Stimulated activated CD8-positive, alpha-beta memory T cell treated with anti-CD3 and anti-CD28 coated beads, Interleukin-2, amount 100 ng/mL, for 48 hours (primary cell): ENCODE data around the gene MICAL3.
"Not testable (repeated sequence)": the region's sequence is repeated elsewhere in the genome, so short reads cannot be mapped to it uniquely, and the experiment has no call there.

Experiments used
- DNase-seq, 2 donors: peaks; one replicate each; pipeline ENCODE4 v3.0.0-alpha.2; 2020; ENCODE audit warnings: low read depth in 2 of 2

The MICAL3 gene

GRCh38 chr22:18001040-18001893 lies 23.1 kb downstream of the MICAL3 start:
- peak; percentile 64 to 68 for DNase-seq

- DNase-seq, result no peak
These were observed 23.8 kb downstream of the MICAL3 start for GRCh38 chr22:18000441-18001039.

GRCh38 chr22:17999851-18000250 lies 24.5 kb downstream of the MICAL3 start:
- DNase-seq, result no peak

- no peak for DNase-seq
These were observed 25.4 kb downstream of the MICAL3 start for GRCh38 chr22:17998913-17999312.

GRCh38 chr22:17997456-17997855 lies 26.9 kb downstream of the MICAL3 start:
- DNase-seq, result no peak

- DNase-seq, result not testable (repeated sequence)
These were observed 29.1 kb downstream of the MICAL3 start for GRCh38 chr22:17995256-17995655.

- DNase-seq, result no peak
These were observed 29.8 kb downstream of the MICAL3 start for GRCh38 chr22:17994424-17995108.

GRCh38 chr22:17992976-17993375 lies 31.4 kb downstream of the MICAL3 start:
- not testable (repeated sequence) for DNase-seq

GRCh38 chr22:17991992-17992391 lies 32.4 kb downstream of the MICAL3 start:
- DNase-seq, result not testable (repeated sequence)

GRCh38 chr22:17990942-17991341 lies 33.4 kb downstream of the MICAL3 start:
- no peak for DNase-seq

GRCh38 chr22:17990147-17990546 lies 34.2 kb downstream of the MICAL3 start:
- no peak for DNase-seq

- no peak for DNase-seq
These were observed 35.4 kb downstream of the MICAL3 start for GRCh38 chr22:17988800-17989513.

GRCh38 chr22:17985606-17986005 lies 38.8 kb downstream of the MICAL3 start:
- DNase-seq, result no peak

GRCh38 chr22:17985071-17985470 lies 39.3 kb downstream of the MICAL3 start:
- not testable (repeated sequence) for DNase-seq

GRCh38 chr22:17984114-17984513 lies 40.2 kb downstream of the MICAL3 start:
- no peak for DNase-seq

- no peak for DNase-seq
These were observed 41.7 kb downstream of the MICAL3 start for GRCh38 chr22:17982572-17983141.

GRCh38 chr22:17981497-17981896 lies 42.9 kb downstream of the MICAL3 start:
- DNase-seq, result no peak

- peak in 1 of 2 donors; percentile 28 for DNase-seq
These were observed 43.7 kb downstream of the MICAL3 start for GRCh38 chr22:17980638-17981051.

GRCh38 chr22:17980015-17980590 lies 44.3 kb downstream of the MICAL3 start:
- no peak for DNase-seq

- DNase-seq, result no peak
These were observed 46.3 kb downstream of the MICAL3 start for GRCh38 chr22:17978027-17978426.

GRCh38 chr22:17977371-17977770 lies 47.0 kb downstream of the MICAL3 start:
- DNase-seq, result no peak
